AG04449 (cell line): ENCODE measurements around the gene FGFR2.

ENCODE experiments used
- CTCF ChIA-PET: fragments of 350-600 bp; formaldehyde crosslinking; extraction: SDS; loops from one replicate; lab custom pipeline; 2021; ENCODE audit warnings: antibody characterized with exemption; lab: Yijun Ruan, JAX
- POLR2A ChIA-PET: fragments of 400-600, 350-600 bp; formaldehyde crosslinking; extraction: SDS; loops from one replicate; lab custom pipeline; 2020; ENCODE audit warnings: antibody characterized with exemption, inconsistent platforms; lab: Yijun Ruan, JAX
- DNase-seq: peaks from one replicate; pipeline ENCODE4 v3.0.0-alpha.2; 2010; ENCODE audit warnings: low read depth, low spot score
- H3K4me3 ChIP-seq: 2 replicates; pipeline ENCODE4 v1.5.1; 2011; ENCODE audit warnings: low read depth, mild to moderate bottlenecking, control low read depth, low read length
- CTCF ChIP-seq: IDR thresholded peaks from one replicate; pipeline ENCODE4 v1.5.1; 2011; ENCODE audit warnings: mild to moderate bottlenecking, moderate library complexity, low read length, control low read depth, inconsistent platforms; ENCODE audit not compliant: insufficient read depth; ENCODE audit errors: missing control alignments

FGFR2 gene

GRCh38 chr10:121613456-121613855 is 15.2 kb upstream of the FGFR2 start:
- ChIA-PET POLR2A (no interaction called here), CTCF (no interaction called here)
- no peak for DNase-seq
- no peak for TF ChIP-seq CTCF
- H3K4me3 ChIP-seq, result no peak overlapping the region

GRCh38 chr10:121611393-121612159 is 13.3 kb upstream of the FGFR2 start:
- ChIA-PET POLR2A (no interaction called here), CTCF (interaction anchor here (2.7 kb wide), 1 partner anchor 663 kb away, joined by 17 read pairs; no protein-coding TSS in a partner anchor)
- DNase-seq, result no peak
- no peak for TF ChIP-seq CTCF
- no peak overlapping the region for H3K4me3 ChIP-seq

GRCh38 chr10:121610798-121611323 is 12.6 kb upstream of the FGFR2 start:
- H3K4me3 ChIP-seq, result no peak overlapping the region
- ChIA-PET CTCF (interaction anchor here (2.7 kb wide), 1 partner anchor 662 kb away, joined by 17 read pairs; no protein-coding TSS in a partner anchor), POLR2A (no interaction called here)
- DNase-seq, result no peak
- no peak for TF ChIP-seq CTCF

- H3K4me3 ChIP-seq, result no peak overlapping the region
- no peak for DNase-seq
- CTCF ChIA-PET, result interaction anchor here (0.8 to 3.4 kb wide), 11 partner anchors 10 to 661 kb away, joined by 3 to 17 read pairs (median 4); no protein-coding TSS in a partner anchor
- POLR2A ChIA-PET, result no interaction called here
- no peak for TF ChIP-seq CTCF
Measured at GRCh38 chr10:121609426-121610380, 11.5 kb upstream of the FGFR2 start.

GRCh38 chr10:121608469-121609190 is 10.4 kb upstream of the FGFR2 start:
- TF ChIP-seq CTCF, result peak; percentile 63
- POLR2A ChIA-PET, result no interaction called here
- no peak for DNase-seq
- CTCF ChIA-PET, result interaction anchor here (0.7 to 3.4 kb wide), 15 partner anchors 9 to 661 kb away, joined by 3 to 17 read pairs (median 4); no protein-coding TSS in a partner anchor
- H3K4me3 ChIP-seq, result peak overlapping the region; percentile 40
